GM12873 (cell line): Measurements from ENCODE around the gene TMEM37.

Source experiments
- CTCF ChIP-seq: IDR thresholded peaks from 2 replicates; pipeline ENCODE4 v1.5.1; 2012; ENCODE audit warnings: low read depth, mild to moderate bottlenecking, moderate library complexity, low read length, control low read depth; ENCODE audit not compliant: insufficient read depth; ENCODE audit errors: missing control alignments

Gene TMEM37

GRCh38 chr2:119419803-119420508 is 11.7 kb upstream of the TMEM37 start:
- TF ChIP-seq CTCF = no peak

GRCh38 chr2:119421304-119421703 is 10.3 kb upstream of the TMEM37 start:
- no peak for TF ChIP-seq CTCF

- no peak for TF ChIP-seq CTCF
Observed at GRCh38 chr2:119421741-119422140, 9.9 kb upstream of the TMEM37 start.

- no peak for TF ChIP-seq CTCF
Observed at GRCh38 chr2:119422360-119423107, 9.1 kb upstream of the TMEM37 start.

- TF ChIP-seq CTCF = no peak
Observed at GRCh38 chr2:119423108-119423444, 8.6 kb upstream of the TMEM37 start.

GRCh38 chr2:119423811-119424210 is 7.8 kb upstream of the TMEM37 start:
- TF ChIP-seq CTCF = no peak

GRCh38 chr2:119424284-119425118 is 7.2 kb upstream of the TMEM37 start:
- no peak for TF ChIP-seq CTCF
